DMS79 (cell line): ENCODE results near the gene ZSCAN1.

Experiments
- DNase-seq: peaks from one replicate; lab custom pipeline; 2025; lab: John Stamatoyannopoulos, UW

The ZSCAN1 gene

DNA sequence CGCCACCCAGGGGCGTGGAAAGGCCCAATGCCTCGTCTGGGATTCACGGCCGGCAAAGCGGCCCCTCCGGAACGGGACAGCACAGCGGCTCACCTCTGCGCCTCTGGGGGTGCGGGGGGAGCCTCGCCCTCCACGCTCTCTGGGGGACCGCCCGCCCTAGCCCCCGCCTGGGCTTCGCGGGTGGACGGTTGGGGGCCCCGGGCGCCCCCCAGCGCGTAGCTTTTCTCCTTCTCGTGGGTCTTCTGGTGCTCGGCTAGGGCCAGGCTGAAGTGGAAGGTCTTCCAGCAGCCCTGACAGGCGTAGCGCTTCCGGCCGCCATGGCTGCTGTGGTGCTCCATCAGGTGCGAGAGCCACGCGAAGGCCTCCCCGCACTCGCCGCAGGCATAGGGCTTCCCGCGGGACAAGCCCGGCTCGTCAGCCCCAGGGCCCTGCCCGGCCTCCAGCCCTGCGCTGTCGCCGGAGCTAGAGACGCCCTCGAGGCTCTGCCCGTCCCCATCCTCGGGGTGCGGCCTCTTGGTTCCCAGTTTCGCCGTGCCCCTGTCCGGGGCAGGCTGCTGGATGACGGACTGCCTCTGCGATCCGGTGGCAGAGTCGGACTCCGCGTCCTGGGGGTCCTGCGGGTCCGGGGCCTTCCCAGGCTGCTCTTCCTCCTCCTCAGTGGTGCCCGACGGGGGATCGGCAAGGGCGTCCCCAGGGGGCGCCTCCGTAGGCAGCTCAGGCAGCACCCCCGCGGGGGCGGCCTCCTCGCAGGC, 50.9 kb downstream of the ZSCAN1 start:
- no peak for DNase-seq

- DNase-seq, result no peak
Observed at GRCh38 chr19:58085348-58085875, 51.6 kb downstream of the ZSCAN1 start.

DNA sequence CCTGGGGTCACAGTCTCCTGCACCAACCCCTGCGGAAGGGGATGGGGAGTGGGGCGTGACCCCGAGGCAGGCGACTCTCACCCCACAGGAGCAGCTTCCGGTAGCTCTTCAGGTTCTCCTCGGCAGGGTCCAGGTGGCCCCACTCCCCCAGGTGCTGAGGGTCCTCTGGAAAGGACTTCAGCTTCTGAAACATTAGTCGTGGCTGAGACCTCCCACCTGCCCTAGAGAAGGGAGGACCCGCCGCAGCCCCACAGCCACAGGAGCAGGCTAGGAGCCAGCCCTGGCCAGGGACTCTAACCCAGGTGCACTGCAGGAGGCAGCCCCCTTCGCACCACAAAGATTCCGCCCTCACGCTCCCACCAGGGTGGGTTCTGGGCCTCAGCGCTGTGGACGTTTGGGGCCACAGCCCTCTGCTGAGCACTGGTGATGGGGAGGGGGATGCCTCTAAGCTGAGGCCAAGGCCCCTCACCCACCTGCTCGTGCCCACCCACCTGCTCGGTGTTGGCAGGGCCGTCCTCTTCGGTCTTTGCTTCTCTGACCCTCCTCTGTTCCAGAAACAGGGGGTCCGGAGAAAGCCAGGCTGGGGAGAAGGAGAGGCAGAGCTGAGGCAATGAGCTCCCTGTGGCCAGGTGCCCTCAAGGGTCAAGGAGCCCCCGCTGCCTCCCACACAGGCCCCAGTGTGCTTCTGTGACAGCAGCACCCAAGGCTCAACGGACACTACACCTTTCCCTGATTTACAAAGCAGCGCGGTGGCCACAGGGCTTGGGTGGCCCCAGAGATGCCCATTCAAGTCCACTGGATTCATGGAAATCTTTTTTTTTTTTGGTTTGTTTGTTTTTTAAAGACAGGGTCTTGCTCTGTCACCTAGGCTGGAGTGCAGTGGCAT, 53.2 kb downstream of the ZSCAN1 start:
- DNase-seq, result no peak

- DNase-seq, result no peak
Observed at GRCh38 chr19:58088521-58089052, 54.8 kb downstream of the ZSCAN1 start.

DNA sequence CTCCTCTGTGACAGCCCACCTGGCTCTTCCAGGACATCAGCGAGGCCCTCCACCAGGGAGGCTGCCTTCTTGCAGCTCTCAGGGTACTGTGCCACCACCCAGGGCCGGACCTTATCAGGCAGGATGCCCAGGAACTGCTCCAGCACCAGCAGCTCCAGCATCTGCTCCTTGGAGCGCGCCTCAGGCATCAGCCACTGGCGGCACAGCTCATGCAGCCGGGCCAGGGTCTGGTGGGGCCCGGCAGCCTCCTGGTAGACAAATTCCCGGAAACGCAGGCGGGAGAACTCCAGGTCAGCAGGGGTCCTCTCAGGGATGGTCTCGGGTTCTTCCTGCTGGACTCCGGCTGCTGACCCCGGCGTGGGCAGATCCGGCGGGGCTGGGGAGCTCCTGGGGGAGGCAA, 56.0 kb downstream of the ZSCAN1 start:
- no peak for DNase-seq

- no peak for DNase-seq
Observed at GRCh38 chr19:58091251-58091995, 57.6 kb downstream of the ZSCAN1 start.

- DNase-seq, result no peak
Observed at GRCh38 chr19:58093071-58093470, 59.2 kb downstream of the ZSCAN1 start.

DNA sequence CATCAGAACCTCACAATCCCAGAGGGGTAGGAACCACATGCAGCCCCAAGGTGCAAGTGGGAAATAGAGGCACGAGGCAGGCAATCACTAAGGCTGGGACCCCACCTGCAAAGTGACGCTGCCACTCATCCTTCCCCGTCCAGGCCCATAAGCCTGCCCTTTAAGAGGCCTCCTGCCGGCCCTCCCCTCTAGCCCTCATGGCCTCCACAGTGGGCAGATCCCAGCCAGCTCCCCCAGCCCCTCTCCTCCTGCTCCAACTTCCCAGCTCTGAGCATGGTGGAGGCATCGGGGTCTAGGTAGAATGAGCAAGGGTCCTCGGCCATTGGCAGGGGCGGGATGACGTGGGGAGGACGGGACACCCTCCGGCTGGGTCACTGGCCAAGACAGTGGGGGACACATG, 61.5 kb downstream of the ZSCAN1 start:
- DNase-seq, result no peak

- no peak for DNase-seq
Observed at GRCh38 chr19:58096884-58097283, 63.1 kb downstream of the ZSCAN1 start.

- DNase-seq, result no peak
Observed at GRCh38 chr19:58097349-58097748, 63.5 kb downstream of the ZSCAN1 start.

- DNase-seq, result peak; percentile 91
Observed at GRCh38 chr19:58097781-58098681, 64.2 kb downstream of the ZSCAN1 start, which contains the start of gene ZSCAN18. Gene ZSCAN18 (minus strand): TSS chr19:58098231. CDS start chr19:58090267, 7,964 bp downstream.

DNA sequence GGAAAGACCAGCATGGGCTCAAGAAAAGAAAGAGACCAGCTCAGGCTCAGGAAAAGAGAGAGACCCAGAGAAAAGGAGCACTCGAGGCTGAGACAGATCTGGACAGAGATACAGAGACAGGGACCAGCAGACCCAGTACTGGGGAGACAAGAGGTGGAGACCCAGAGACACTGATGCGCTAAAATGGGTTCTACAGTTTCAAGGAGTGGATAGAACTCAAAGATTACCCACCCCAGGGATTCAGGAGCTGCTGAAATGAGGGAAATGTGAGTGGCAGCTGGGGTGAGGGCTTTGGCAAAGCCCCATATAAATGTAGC, 64.8 kb downstream of the ZSCAN1 start:
- no peak for DNase-seq
